ENCODE data around the gene PLK2. TPM values are rescaled to one million over a fixed set of nuclear protein-coding genes. Genes with fewer than 3 reads are reported as not detected.

The PLK2 gene
- total and polyA plus RNA-seq, 9 donors: 14.7 to 310 (median 41.1) TPM

DNA sequence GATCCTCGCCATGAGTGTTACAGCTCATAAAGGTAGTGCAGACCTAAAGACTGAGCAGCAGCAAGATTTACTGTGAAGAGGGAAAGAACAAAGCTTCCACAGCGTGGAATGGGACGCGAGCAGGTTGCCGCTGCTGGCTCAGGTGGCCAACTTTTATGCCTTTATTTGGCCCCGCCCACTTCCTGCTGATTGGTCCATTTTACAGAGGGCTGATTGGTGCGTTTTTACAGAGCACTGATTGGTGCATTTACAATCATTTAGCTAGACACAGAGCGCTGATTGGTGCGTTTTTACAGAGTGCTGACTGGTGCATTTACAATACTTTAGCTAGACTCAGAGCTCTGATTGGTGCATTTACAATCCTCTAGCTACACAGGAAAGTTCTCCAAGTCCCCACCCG is 13.9 kb downstream of the PLK2 start:
- Histone ChIP-seq H3K27ac (no peak overlapping the region), H3K4me3 (no peak overlapping the region), H3K36me3 (no peaks in the 10 kb centered on the region), H3K9me3 (no peaks in the 10 kb centered on the region), H3K4me1 (ENCODE audit: insufficient read depth) (no peaks in the 10 kb centered on the region), H3K27me3 (no peaks in the 10 kb centered on the region)
- WGBS, 3 donors: 86 to 90% (median 89%) methylated on average over 10 of the region's 10 CpGs
- DNase-seq: no peak
- TF ChIP-seq EP300 (IDR thresholded peaks at IDR 0.05) (no peak), POLR2A (IDR thresholded peaks at IDR 0.05) (no peak)
- TF ChIP-seq, protein P1, sequence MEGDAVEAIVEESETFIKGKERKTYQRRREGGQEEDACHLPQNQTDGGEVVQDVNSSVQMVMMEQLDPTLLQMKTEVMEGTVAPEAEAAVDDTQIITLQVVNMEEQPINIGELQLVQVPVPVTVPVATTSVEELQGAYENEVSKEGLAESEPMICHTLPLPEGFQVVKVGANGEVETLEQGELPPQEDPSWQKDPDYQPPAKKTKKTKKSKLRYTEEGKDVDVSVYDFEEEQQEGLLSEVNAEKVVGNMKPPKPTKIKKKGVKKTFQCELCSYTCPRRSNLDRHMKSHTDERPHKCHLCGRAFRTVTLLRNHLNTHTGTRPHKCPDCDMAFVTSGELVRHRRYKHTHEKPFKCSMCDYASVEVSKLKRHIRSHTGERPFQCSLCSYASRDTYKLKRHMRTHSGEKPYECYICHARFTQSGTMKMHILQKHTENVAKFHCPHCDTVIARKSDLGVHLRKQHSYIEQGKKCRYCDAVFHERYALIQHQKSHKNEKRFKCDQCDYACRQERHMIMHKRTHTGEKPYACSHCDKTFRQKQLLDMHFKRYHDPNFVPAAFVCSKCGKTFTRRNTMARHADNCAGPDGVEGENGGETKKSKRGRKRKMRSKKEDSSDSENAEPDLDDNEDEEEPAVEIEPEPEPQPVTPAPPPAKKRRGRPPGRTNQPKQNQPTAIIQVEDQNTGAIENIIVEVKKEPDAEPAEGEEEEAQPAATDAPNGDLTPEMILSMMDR (IDR thresholded peaks at IDR 0.05): no peak
- intact Hi-C loops (cut with DNase I): no loop called here

DNA sequence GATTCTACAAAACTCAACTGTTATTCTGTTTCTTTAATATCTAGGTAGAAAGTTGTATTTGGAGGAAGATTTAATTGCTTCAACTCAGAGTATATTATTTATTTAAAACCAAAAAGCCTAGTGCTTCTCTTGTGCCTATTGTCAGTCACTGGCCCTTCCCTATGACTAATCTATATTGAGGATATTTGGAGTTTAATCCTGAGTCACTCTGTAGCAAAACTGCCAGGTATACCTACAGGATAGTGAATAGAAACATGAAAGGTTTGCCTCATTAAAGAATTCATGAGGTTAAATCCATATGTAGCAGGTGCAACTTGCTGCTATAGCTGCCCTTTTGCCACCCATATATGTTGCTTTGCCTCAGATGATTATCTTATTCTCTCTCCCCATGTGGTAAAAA is 15.1 kb downstream of the PLK2 start:
- TF ChIP-seq, protein P1 (IDR thresholded peaks at IDR 0.05): no peak
- no peak for TF ChIP-seq POLR2A (IDR thresholded peaks at IDR 0.05)
- TF ChIP-seq EP300 (IDR thresholded peaks at IDR 0.05): no peak
- no peak overlapping the region for H3K4me3 ChIP-seq
- H3K4me1 ChIP-seq (ENCODE audit: insufficient read depth): no peaks in the 10 kb centered on the region
- DNase-seq: no peak
- H3K27ac ChIP-seq: no peak overlapping the region
- intact Hi-C loops (cut with DNase I): no loop called here
- H3K9me3 ChIP-seq: no peaks in the 10 kb centered on the region
- H3K27me3 ChIP-seq: no peaks in the 10 kb centered on the region
- H3K36me3 ChIP-seq: no peaks in the 10 kb centered on the region

DNA sequence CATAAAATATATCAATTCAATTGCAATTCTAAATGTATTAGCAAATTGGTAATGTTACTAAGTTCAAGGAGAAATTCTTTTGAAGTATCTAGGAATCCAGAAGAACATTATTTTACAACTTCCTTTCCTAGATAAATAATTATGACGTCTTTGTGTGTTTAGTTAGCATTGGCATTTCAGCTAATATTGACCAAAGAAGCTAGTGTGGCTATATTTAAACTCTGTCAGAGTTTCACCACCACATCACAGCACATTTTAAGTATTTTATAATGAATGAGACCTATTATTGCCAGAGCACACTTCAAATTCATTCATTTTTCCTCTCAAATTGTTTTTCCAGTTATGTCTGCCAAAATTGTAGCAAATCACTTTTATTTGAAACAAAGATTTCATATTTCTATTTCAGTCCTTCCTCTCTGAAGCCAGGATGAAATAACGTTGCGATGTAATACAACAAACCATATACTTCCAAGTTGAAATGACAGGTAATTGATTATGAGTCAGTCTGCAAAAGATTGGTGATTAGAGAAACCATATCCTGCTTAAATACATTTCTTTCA is 18.9 kb downstream of the PLK2 start:
- Histone ChIP-seq H3K4me3 (no peak overlapping the region), H3K36me3 (no peaks in the 10 kb centered on the region), H3K27me3 (no peaks in the 10 kb centered on the region), H3K27ac (no peak overlapping the region), H3K9me3 (no peaks in the 10 kb centered on the region), H3K4me1 (ENCODE audit: insufficient read depth) (no peaks in the 10 kb centered on the region)
- intact Hi-C loops (cut with DNase I): loop anchor here in 1 of 4 donors (1.0 kb wide), 1 partner anchor 25 kb away; no protein-coding TSS in a partner anchor
- no peak for DNase-seq
- 35 to 38% (median 35%) methylated on average over 3 of the region's 3 CpGs for WGBS, 3 donors
- TF ChIP-seq, protein P1 (IDR thresholded peaks at IDR 0.05): no peak
- TF ChIP-seq EP300 (IDR thresholded peaks at IDR 0.05): no peak
- TF ChIP-seq POLR2A (IDR thresholded peaks at IDR 0.05): no peak

DNA sequence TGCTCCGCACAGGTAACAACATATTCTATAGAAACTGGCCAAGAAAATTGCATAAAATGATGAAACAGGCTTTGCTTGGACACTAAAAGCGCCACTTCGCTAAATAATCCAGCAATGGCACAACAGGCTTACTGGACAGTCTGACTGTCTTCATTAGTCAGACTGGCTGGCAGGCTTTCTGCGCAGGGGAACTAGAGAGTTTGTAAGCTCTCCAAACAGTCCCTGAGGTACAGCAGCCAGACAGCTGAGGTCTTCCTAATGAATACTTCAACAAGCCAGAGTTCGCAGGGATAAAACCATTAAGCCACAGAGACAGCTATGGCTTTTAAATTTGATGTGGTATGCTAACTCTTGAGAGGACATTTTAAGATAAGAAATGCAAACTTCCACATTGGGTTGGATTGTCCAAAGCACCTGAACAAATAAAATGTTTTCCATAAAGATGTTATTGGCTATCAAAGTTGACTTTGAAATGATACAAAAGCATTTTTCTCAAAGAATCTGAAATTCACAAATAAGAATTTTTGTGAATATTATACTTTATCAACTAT is 20.7 kb downstream of the PLK2 start:
- no peak overlapping the region for H3K27ac ChIP-seq
- 90 to 96% (median 96%) methylated on average over 5 of the region's 5 CpGs for WGBS, 3 donors
- H3K27me3 ChIP-seq: no peaks in the 10 kb centered on the region
- no peaks in the 10 kb centered on the region for H3K36me3 ChIP-seq
- no peaks in the 10 kb centered on the region for H3K9me3 ChIP-seq
- no peak for DNase-seq
- H3K4me3 ChIP-seq: no peak overlapping the region
- no peak for TF ChIP-seq POLR2A (IDR thresholded peaks at IDR 0.05)
- TF ChIP-seq EP300 (IDR thresholded peaks at IDR 0.05): no peak
- TF ChIP-seq, protein P1 (IDR thresholded peaks at IDR 0.05): no peak
- intact Hi-C loops (cut with DNase I): no loop called here
- no peaks in the 10 kb centered on the region for H3K4me1 ChIP-seq (ENCODE audit: insufficient read depth)
